Activated CD4-positive, alpha-beta memory T cell treated with anti-CD3 and anti-CD28 coated beads, Interleukin-2, amount 10 ng/mL, durations not matched to agents 7 days and 5 days (primary cell): Measurements from ENCODE around the gene AP1S3. TPM values are rescaled to one million over a fixed set of nuclear protein-coding genes. Genes with fewer than 3 reads are reported as not detected.
"Not testable (repeated sequence)": the region's sequence is repeated elsewhere in the genome, so short reads cannot be mapped to it uniquely, and the experiment has no call there.

ENCODE experiments used
- CTCF ChIA-PET: fragments of 350-600 bp; sonication (Branson Sonifier 250); formaldehyde crosslinking; loops from one replicate; lab custom pipeline; 2021; ENCODE audit warnings: antibody characterized with exemption, inconsistent platforms; lab: Charles Lee
- POLR2A ChIA-PET: fragments of 350-600 bp; sonication (Branson Sonifier 250); formaldehyde crosslinking; loops from one replicate; lab custom pipeline; 2021; ENCODE audit warnings: antibody characterized with exemption; lab: Charles Lee
- DNase-seq: peaks from one replicate; pipeline ENCODE4 v3.0.0-alpha.2; 2020
- H3K27ac Mint-ChIP-seq: one replicate; pipeline ENCODE4 v1.8.0; 2021; ENCODE audit warnings: mild to moderate bottlenecking, mixed read lengths
- H3K27me3 Mint-ChIP-seq: one replicate; pipeline ENCODE4 v1.8.0; 2021; ENCODE audit warnings: mixed read lengths
- H3K36me3 Mint-ChIP-seq: one replicate; pipeline ENCODE4 v1.8.0; 2021; ENCODE audit warnings: low read depth, mixed read lengths
- H3K4me1 Mint-ChIP-seq: one replicate; pipeline ENCODE4 v1.8.0; 2021; ENCODE audit warnings: mixed read lengths
- H3K4me3 Mint-ChIP-seq: one replicate; pipeline ENCODE4 v1.8.0; 2021; ENCODE audit warnings: mild to moderate bottlenecking, mixed read lengths
- H3K9me3 Mint-ChIP-seq: one replicate; pipeline ENCODE4 v1.8.0; 2021; ENCODE audit warnings: mixed read lengths
- total RNA-seq, 2 experiments: library from RNA; stranded (reverse); gene quantifications; one replicate each; pipeline ENCODE4 v1.2.3, GENCODE V29; 2021

AP1S3 gene
- total RNA-seq, 2 experiments from 2014 or later = 6.4 to 6.9 TPM

GRCh38 chr2:223764796-223765195 lies 72.6 kb downstream of the AP1S3 start:
- POLR2A ChIA-PET = interaction anchor here (1.4 kb wide), 1 partner anchor 101 kb away, joined by 3 read pairs; no protein-coding TSS in a partner anchor
- Mint-ChIP-seq H3K4me1 (peaks cover 41% of the 10 kb centered on the region), H3K27ac (no peak overlapping the region), H3K36me3 (peaks cover 7% of the 10 kb centered on the region), H3K27me3 (no peaks in the 10 kb centered on the region), H3K4me3 (no peak overlapping the region), H3K9me3 (no peaks in the 10 kb centered on the region)
- CTCF ChIA-PET = interaction anchor here (1.9 kb wide), 1 partner anchor 13 kb away, joined by 10 read pairs; no protein-coding TSS in a partner anchor
- DNase-seq = no peak

GRCh38 chr2:223762853-223763252 lies 74.5 kb downstream of the AP1S3 start:
- DNase-seq = no peak
- ChIA-PET POLR2A (no interaction called here), CTCF (interaction anchor here (0.7 to 0.9 kb wide), 2 partner anchors 35 to 791 kb away, joined by 3 read pairs; no protein-coding TSS in a partner anchor)
- peaks cover 2% of the 10 kb centered on the region for H3K36me3 Mint-ChIP-seq
- H3K9me3 Mint-ChIP-seq = no peaks in the 10 kb centered on the region
- peaks cover 37% of the 10 kb centered on the region for H3K4me1 Mint-ChIP-seq
- peak overlapping the region; percentile 57 for H3K27ac Mint-ChIP-seq
- H3K27me3 Mint-ChIP-seq = no peaks in the 10 kb centered on the region
- no peak overlapping the region for H3K4me3 Mint-ChIP-seq

- peaks cover 34% of the 10 kb centered on the region for H3K4me1 Mint-ChIP-seq
- peak overlapping the region; percentile 94 for H3K27ac Mint-ChIP-seq
- H3K36me3 Mint-ChIP-seq, H3K27me3 Mint-ChIP-seq, H3K4me3 Mint-ChIP-seq, H3K9me3 Mint-ChIP-seq, DNase-seq: not testable (repeated sequence)
- ChIA-PET POLR2A (interaction anchor here (1.0 kb wide), 1 partner anchor 76 kb away, joined by 3 read pairs; no protein-coding TSS in a partner anchor), CTCF (interaction anchor here (1.0 to 2.0 kb wide), 13 partner anchors 9 to 790 kb away, joined by 3 to 8 read pairs (median 6); partner anchors contain the start of gene MRPL44)
These were observed 75.6 kb downstream of the AP1S3 start for GRCh38 chr2:223761746-223762145.

GRCh38 chr2:223760838-223761502 lies 76.4 kb downstream of the AP1S3 start:
- H3K4me3 Mint-ChIP-seq = peak overlapping the region; percentile 38
- DNase-seq = peak; percentile 85
- H3K9me3 Mint-ChIP-seq = no peaks in the 10 kb centered on the region
- peak overlapping the region; percentile 94 for H3K27ac Mint-ChIP-seq
- ChIA-PET POLR2A (interaction anchor here (0.7 to 1.9 kb wide), 6 partner anchors 14 to 825 kb away, joined by 3 to 4 read pairs (median 4); partner anchors contain the start of gene CUL3), CTCF (interaction anchor here (0.6 to 2.0 kb wide), 27 partner anchors 10 to 789 kb away, joined by 3 to 8 read pairs (median 4); partner anchors contain the start of gene MRPL44)
- no peaks in the 10 kb centered on the region for H3K27me3 Mint-ChIP-seq
- H3K36me3 Mint-ChIP-seq = peaks cover 2% of the 10 kb centered on the region
- peaks cover 34% of the 10 kb centered on the region for H3K4me1 Mint-ChIP-seq

- POLR2A ChIA-PET = interaction anchor here (0.8 to 1.9 kb wide), 4 partner anchors 15 to 211 kb away, joined by 3 to 4 read pairs (median 4); no protein-coding TSS in a partner anchor
- Mint-ChIP-seq H3K27me3 (no peaks in the 10 kb centered on the region), H3K36me3 (peaks cover 2% of the 10 kb centered on the region), H3K9me3 (no peaks in the 10 kb centered on the region), H3K4me1 (peaks cover 34% of the 10 kb centered on the region), H3K4me3 (no peak overlapping the region), H3K27ac (peak overlapping the region; percentile 94)
- CTCF ChIA-PET = interaction anchor here (0.6 to 2.0 kb wide), 7 partner anchors 13 to 234 kb away, joined by 3 to 8 read pairs (median 4); no protein-coding TSS in a partner anchor
- no peak for DNase-seq
These were observed 77.6 kb downstream of the AP1S3 start for GRCh38 chr2:223759569-223760430.

DNA sequence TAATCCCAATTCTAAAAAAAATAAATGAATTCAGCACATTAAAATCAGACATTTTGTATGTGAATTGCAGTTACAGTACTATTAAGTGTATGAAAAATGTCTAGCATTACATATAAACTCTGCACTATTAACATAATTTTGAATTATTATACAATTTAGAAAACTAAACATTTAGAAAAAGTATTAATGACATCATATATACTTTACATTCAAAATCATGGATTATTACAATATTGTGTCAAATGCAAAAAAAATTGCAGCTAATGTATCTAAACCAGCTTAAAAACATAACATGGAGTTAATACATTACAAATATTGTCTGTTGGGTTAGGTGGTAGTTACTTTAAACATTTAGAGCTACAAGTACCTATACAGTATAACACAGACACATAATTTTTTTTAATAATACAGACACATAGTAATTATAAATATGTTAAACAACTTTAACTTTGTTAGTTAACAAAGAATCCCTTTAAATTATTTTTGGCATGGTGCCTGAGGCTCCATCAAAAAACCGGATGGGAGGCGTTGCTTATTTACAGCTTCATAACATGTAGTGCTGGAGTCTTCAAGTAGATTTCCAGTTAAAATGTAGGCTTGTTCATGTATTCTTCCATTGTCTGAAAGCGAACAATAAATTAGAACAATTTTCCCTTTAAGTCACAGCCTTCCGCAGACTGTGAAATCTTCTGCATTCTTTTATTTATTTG lies 79.1 kb downstream of the AP1S3 start:
- CTCF ChIA-PET = interaction anchor here (1.6 kb wide), 1 partner anchor 31 kb away, joined by 5 read pairs; no protein-coding TSS in a partner anchor
- no peak for DNase-seq
- no peaks in the 10 kb centered on the region for H3K9me3 Mint-ChIP-seq
- no peaks in the 10 kb centered on the region for H3K27me3 Mint-ChIP-seq
- POLR2A ChIA-PET = interaction anchor here (1.2 kb wide), 1 partner anchor 122 kb away, joined by 3 read pairs; no protein-coding TSS in a partner anchor
- peaks cover 2% of the 10 kb centered on the region for H3K36me3 Mint-ChIP-seq
- H3K4me1 Mint-ChIP-seq = peaks cover 34% of the 10 kb centered on the region
- H3K27ac Mint-ChIP-seq = no peak overlapping the region
- no peak overlapping the region for H3K4me3 Mint-ChIP-seq

DNA sequence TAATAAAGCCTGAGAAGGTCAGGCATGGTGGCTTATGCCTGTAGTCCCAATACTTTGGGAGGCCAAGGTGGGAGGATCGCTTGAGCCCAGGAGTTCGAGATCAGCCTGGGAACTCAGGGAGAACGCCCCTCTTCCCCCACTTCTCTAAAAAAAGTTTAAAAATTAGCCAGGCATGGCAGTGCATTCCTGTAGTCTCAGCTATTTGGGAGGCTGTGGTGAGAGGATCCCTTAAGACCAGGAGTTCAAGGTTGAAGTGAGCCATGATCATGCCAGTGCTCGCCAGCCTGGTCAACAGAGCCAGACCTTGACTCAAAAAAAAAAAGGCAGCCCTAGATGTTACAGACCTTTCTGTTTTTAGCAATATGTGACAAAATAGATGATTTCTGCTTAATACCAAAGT lies 83.4 kb downstream of the AP1S3 start:
- H3K4me1 Mint-ChIP-seq = peaks cover 1% of the 10 kb centered on the region
- no peak overlapping the region for H3K4me3 Mint-ChIP-seq
- ChIA-PET CTCF (no interaction called here), POLR2A (no interaction called here)
- H3K27ac Mint-ChIP-seq = no peak overlapping the region
- H3K27me3 Mint-ChIP-seq = peaks cover 6% of the 10 kb centered on the region
- no peaks in the 10 kb centered on the region for H3K9me3 Mint-ChIP-seq
- H3K36me3 Mint-ChIP-seq = no peaks in the 10 kb centered on the region
- DNase-seq = no peak

DNA sequence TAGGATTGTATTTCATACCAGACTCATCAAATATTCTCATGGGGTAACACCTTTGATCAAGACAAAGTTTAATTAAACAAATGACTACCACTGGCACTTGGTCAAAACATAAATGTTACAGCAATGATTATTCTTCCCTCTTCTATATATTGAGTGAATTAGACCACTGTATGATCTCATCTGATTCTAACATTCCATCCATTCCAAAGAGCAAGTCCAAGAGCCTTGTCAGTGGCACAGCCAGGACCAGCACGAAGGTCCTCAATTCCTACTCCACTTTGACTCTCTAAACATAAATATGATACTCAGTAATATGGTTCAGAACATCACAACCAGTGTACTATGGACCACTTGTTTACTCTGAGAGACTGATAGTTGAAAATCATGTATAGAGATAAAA lies 86.4 kb downstream of the AP1S3 start:
- ChIA-PET POLR2A (no interaction called here), CTCF (no interaction called here)
- no peak overlapping the region for H3K4me3 Mint-ChIP-seq
- no peak overlapping the region for H3K27ac Mint-ChIP-seq
- H3K27me3 Mint-ChIP-seq = peaks cover 12% of the 10 kb centered on the region
- no peaks in the 10 kb centered on the region for H3K9me3 Mint-ChIP-seq
- no peaks in the 10 kb centered on the region for H3K36me3 Mint-ChIP-seq
- no peaks in the 10 kb centered on the region for H3K4me1 Mint-ChIP-seq
- DNase-seq = no peak

DNA sequence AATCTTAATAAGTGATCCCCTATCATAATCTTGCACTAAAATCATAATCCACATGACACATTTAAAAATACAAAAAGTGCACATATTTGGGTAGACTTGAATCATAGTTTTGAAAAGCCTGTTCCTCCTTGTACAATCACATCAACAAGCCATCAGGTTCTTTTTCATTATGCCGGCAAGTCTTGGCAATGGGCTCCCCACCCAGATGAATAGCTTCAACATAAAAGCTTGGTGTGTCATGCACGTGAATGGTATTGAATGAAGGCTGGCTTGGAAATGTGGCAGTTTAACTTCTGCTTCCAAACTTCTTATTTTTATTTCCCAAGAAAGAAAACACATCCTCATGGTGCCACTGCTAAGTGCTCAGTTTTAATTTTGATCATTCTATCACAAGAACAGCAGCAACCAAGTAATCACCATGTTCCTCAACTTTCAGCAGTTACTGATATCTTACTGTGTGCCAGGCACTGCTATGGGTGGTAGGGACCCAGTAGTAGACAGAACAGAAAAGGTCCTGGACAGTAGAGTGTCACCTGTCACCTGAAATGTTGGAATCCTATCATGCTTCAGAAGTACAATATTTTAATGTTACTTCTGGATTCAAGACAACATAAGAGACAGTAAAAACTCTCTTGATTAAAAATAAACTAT lies 89.9 kb downstream of the AP1S3 start:
- ChIA-PET CTCF (no interaction called here), POLR2A (no interaction called here)
- no peak overlapping the region for H3K27ac Mint-ChIP-seq
- no peak for DNase-seq
- H3K27me3 Mint-ChIP-seq = peaks cover 12% of the 10 kb centered on the region
- no peaks in the 10 kb centered on the region for H3K9me3 Mint-ChIP-seq
- no peak overlapping the region for H3K4me3 Mint-ChIP-seq
- no peaks in the 10 kb centered on the region for H3K36me3 Mint-ChIP-seq
- no peaks in the 10 kb centered on the region for H3K4me1 Mint-ChIP-seq

GRCh38 chr2:223746611-223747010 lies 90.8 kb downstream of the AP1S3 start:
- no peak overlapping the region for H3K27ac Mint-ChIP-seq
- CTCF ChIA-PET = no interaction called here
- DNase-seq = no peak

GRCh38 chr2:223744580-223744979 lies 92.8 kb downstream of the AP1S3 start:
- no peak for DNase-seq
- POLR2A ChIA-PET = no interaction called here
- Mint-ChIP-seq H3K4me3 (no peak overlapping the region), H3K27me3 (peaks cover 10% of the 10 kb centered on the region), H3K9me3 (no peaks in the 10 kb centered on the region), H3K27ac (no peak overlapping the region), H3K4me1 (no peaks in the 10 kb centered on the region), H3K36me3 (no peaks in the 10 kb centered on the region)
- CTCF ChIA-PET = no interaction called here

More at GRCh38 chr2:223746611-223747010, 90.8 kb downstream of the AP1S3 start:
- POLR2A ChIA-PET = no interaction called here
- no peaks in the 10 kb centered on the region for H3K9me3 Mint-ChIP-seq
- H3K36me3 Mint-ChIP-seq = no peaks in the 10 kb centered on the region
- H3K27me3 Mint-ChIP-seq = peaks cover 12% of the 10 kb centered on the region
- no peak overlapping the region for H3K4me3 Mint-ChIP-seq
- no peaks in the 10 kb centered on the region for H3K4me1 Mint-ChIP-seq

DNA sequence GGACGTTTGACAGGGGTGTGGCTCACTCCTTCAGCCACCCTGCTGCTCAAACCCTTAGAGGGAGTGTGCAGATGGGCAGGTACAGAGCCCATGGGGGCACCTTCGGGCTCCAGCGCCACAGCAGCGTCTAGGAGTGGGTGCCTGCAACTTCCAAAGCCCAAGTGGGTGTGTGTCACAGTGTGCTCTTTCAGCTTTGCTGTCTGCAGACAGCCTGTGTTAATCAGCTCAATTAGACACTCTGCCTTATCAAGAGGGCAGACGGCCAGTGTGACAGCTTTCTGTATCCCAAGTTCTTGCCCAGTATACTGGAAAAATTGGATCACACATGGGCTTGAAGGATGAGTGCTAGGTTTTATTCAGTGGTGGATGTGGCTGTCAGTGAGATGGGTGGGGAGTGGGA lies 96.7 kb downstream of the AP1S3 start:
- Mint-ChIP-seq H3K36me3 (no peaks in the 10 kb centered on the region), H3K27me3 (peaks cover 10% of the 10 kb centered on the region), H3K27ac (no peak overlapping the region), H3K4me1 (no peaks in the 10 kb centered on the region), H3K9me3 (no peaks in the 10 kb centered on the region), H3K4me3 (no peak overlapping the region)
- ChIA-PET CTCF (no interaction called here), POLR2A (no interaction called here)
- DNase-seq = no peak
